Endothelial cell of umbilical vein (primary cell): ENCODE data around the gene ARFGAP3. TPM values are rescaled to one million over a fixed set of nuclear protein-coding genes. Genes with fewer than 3 reads are reported as not detected.

ENCODE experiments used
- BruUV-seq: library from RNA; stranded (reverse); fragments of 400-500 nt; replicated peaks from 2 replicates; lab custom pipeline; 2021; lab: Mats Ljungman, UMichigan
- CTCF ChIA-PET: fragments of 300-600, 350-600 bp; sonication (Branson Sonifier 250); formaldehyde crosslinking; loops from one replicate; lab custom pipeline; 2021; ENCODE audit warnings: antibody characterized with exemption, inconsistent platforms; lab: Charles Lee
- POLR2A ChIA-PET: fragments of 300-600, 350-600 bp; sonication (Branson Sonifier 250); formaldehyde crosslinking; loops from one replicate; lab custom pipeline; 2021; ENCODE audit warnings: antibody characterized with exemption, inconsistent platforms; lab: Charles Lee
- DNase-seq: peaks from one replicate; pipeline ENCODE4 v3.0.0-alpha.2; 2011; ENCODE audit warnings: low read depth, low spot score
- FAIRE-seq: peaks from 2 replicates; lab custom pipeline; 2011; peaks lifted over from hg19 to GRCh38; lab: Jason Lieb, UNC
- H2AFZ ChIP-seq: 2 replicates; pipeline ENCODE4 v1.6.0; 2012; ENCODE audit warnings: low read depth, low read length, control low read depth, inconsistent platforms
- H3K27ac ChIP-seq: 2 replicates; pipeline ENCODE4 v1.5.1; 2011; ENCODE audit warnings: low read depth, mild to moderate bottlenecking, control low read depth, low read length, moderate library complexity; ENCODE audit not compliant: insufficient read depth
- H3K27me3 ChIP-seq, 2 experiments: 2 replicates each; pipeline versions ENCODE4 v1.6.0 to v1.6.1; 2011; ENCODE audit warnings: low read length in 2 of 2, mixed read lengths in 1 of 2; ENCODE audit not compliant: control insufficient read depth in 2 of 2, insufficient read depth in 2 of 2
- H3K36me3 ChIP-seq, 2 experiments: 2 replicates in 1 of 2; 3 replicates in 1 of 2; pipeline ENCODE4 v1.5.1; 2011; ENCODE audit warnings: low read length in 2 of 2, mild to moderate bottlenecking in 1 of 2, moderate library complexity in 1 of 2; ENCODE audit not compliant: control insufficient read depth in 2 of 2, insufficient read depth in 2 of 2; ENCODE audit errors: extremely low read depth in 1 of 2
- H3K4me1 ChIP-seq: 3 replicates; pipeline ENCODE4 v1.5.1; 2011; ENCODE audit warnings: mild to moderate bottlenecking, low read length; ENCODE audit not compliant: control insufficient read depth, insufficient read depth; ENCODE audit errors: extremely low read depth
- H3K4me2 ChIP-seq: 2 replicates; pipeline ENCODE4 v1.6.1; 2011; ENCODE audit warnings: low read length, control low read depth, mixed read lengths; ENCODE audit not compliant: insufficient read depth
- H3K4me3 ChIP-seq, 3 experiments: fragments of 200-600 bp in 1 of 3; sonication (generic), shearing (Covaris generic) in 1 of 3; replicated peaks in 1 of 3; 2 replicates each; pipeline ENCODE4 v1.5.1; 2011 to 2016; ENCODE audit warnings: control low read depth in 3 of 3, low read length in 3 of 3, mild to moderate bottlenecking in 2 of 3, inconsistent platforms in 1 of 3, low read depth in 1 of 3, moderate library complexity in 1 of 3; ENCODE audit not compliant: insufficient read depth in 1 of 3
- H3K79me2 ChIP-seq: 2 replicates; pipeline ENCODE4 v1.6.0; 2012; ENCODE audit warnings: low read length, inconsistent platforms; ENCODE audit not compliant: control insufficient read depth, insufficient read depth
- H3K9ac ChIP-seq: replicated peaks from 2 replicates; pipeline ENCODE3; 2011; ENCODE audit warnings: low read length, control low read depth; ENCODE audit not compliant: insufficient read depth; ENCODE audit errors: extremely low read depth
- H3K9me1 ChIP-seq: replicated peaks from 3 replicates; pipeline ENCODE4 v1.6.0; 2011; ENCODE audit warnings: mild to moderate bottlenecking, low read length; ENCODE audit not compliant: control insufficient read depth, insufficient read depth; ENCODE audit errors: extremely low read depth
- H3K9me3 ChIP-seq: replicated peaks from 2 replicates; pipeline ENCODE4 v1.5.1; 2012; ENCODE audit warnings: low read length, inconsistent platforms; ENCODE audit not compliant: control insufficient read depth, insufficient read depth
- H4K20me1 ChIP-seq: replicated peaks from 2 replicates; pipeline ENCODE3; 2011; ENCODE audit warnings: mild to moderate bottlenecking, low read length; ENCODE audit not compliant: control insufficient read depth, insufficient read depth; ENCODE audit errors: extremely low read depth
- CTCF ChIP-seq, 2 donors: IDR thresholded peaks; 1 replicate in 1 of 2; 2 replicates in 1 of 2; pipeline ENCODE4 v1.5.1; 2011; ENCODE audit warnings: low read length in 2 of 2, mild to moderate bottlenecking in 2 of 2, moderate library complexity in 2 of 2, control low read depth in 1 of 2, inconsistent platforms in 1 of 2, low read depth in 1 of 2; ENCODE audit not compliant: insufficient read depth in 1 of 2; ENCODE audit errors: extremely low read depth in 1 of 2
- EZH2 ChIP-seq: IDR thresholded peaks from 2 replicates; pipeline ENCODE4 v1.6.1; 2012; ENCODE audit warnings: borderline replicate concordance, low read depth, mild to moderate bottlenecking, moderate library complexity, low read length, inconsistent platforms; ENCODE audit not compliant: severe bottlenecking
- FOS ChIP-seq: IDR thresholded peaks from 2 replicates; pipeline ENCODE4 v1.6.1; 2011; ENCODE audit warnings: mild to moderate bottlenecking, low read length, moderate library complexity, borderline replicate concordance; ENCODE audit not compliant: insufficient read depth
- GATA2 ChIP-seq: IDR thresholded peaks from 2 replicates; pipeline ENCODE4 v1.7.0; 2011; ENCODE audit warnings: low read depth, mild to moderate bottlenecking, moderate library complexity, mixed read lengths, low read length; ENCODE audit not compliant: insufficient read length, insufficient read depth
- JUN ChIP-seq: IDR thresholded peaks from 2 replicates; pipeline ENCODE4 v1.6.1; 2011; ENCODE audit warnings: borderline replicate concordance, low read depth; ENCODE audit not compliant: insufficient read length, insufficient read depth
- MYC ChIP-seq: IDR thresholded peaks from one replicate; pipeline ENCODE4 v1.6.1; 2011; ENCODE audit warnings: mild to moderate bottlenecking, low read depth, low read length
- POLR2A ChIP-seq: IDR thresholded peaks from 2 replicates; pipeline ENCODE4 v1.6.1; 2012; ENCODE audit warnings: low read depth, mild to moderate bottlenecking, control low read depth, low read length
- POLR2AphosphoS5 ChIP-seq: IDR thresholded peaks from 2 replicates; pipeline ENCODE4 v1.6.1; 2012; ENCODE audit warnings: low read depth, mild to moderate bottlenecking, control low read depth, low read length, moderate library complexity; ENCODE audit not compliant: insufficient read depth
- dilution Hi-C: fragments of 300-500 bp; cut with MboI; formaldehyde crosslinking; loops from one replicate; pipeline ENCODE4 v1.15.0; 2019; ENCODE audit warnings: low sequenced_read_pairs; ENCODE audit not compliant: extremely low pct_ligation_motif_present
- intact Hi-C: fragments of 100-400 bp; cut with micrococcal nuclease; formaldehyde crosslinking; loops from one replicate; pipeline ENCODE4 v1.10.0; 2022
- polyA plus RNA-seq, 4 experiments: library from polyadenylated mRNA; depleted of rRNA in 3 of 4; stranded (reverse) in 3 of 4; unstranded in 1 of 4; fragments of >200 nt; gene quantifications; 2 replicates each; pipeline versions ENCODE4 v1.2.1 to v1.2.3, GENCODE V29; 2011 to 2012; ENCODE audit warnings: missing spikeins in 1 of 4
- total RNA-seq: library from RNA; stranded (reverse); gene quantifications from 2 replicates; pipeline ENCODE4 v1.2.3, GENCODE V29; 2021
- TF ChIP-seq, protein P1 (sequence below): IDR thresholded peaks from 2 replicates; pipeline ENCODE4 v1.6.1; 2011; ENCODE audit not compliant: insufficient read depth, insufficient read length

ARFGAP3 gene
- total and polyA plus RNA-seq, 2 donors (not counting 3 experiments of a cell fraction or from before 2014, with no cell fraction given) = 29.1 to 33.4 TPM

GRCh38 chr22:42848941-42849550, 8.0 kb downstream of the ARFGAP3 start:
- dilution Hi-C loops = no loop called here
- H2AFZ ChIP-seq = no peak overlapping the region
- no peaks in the 10 kb centered on the region for H3K9me1 ChIP-seq
- H3K4me1 ChIP-seq = peaks cover 11% of the 10 kb centered on the region
- no peak for TF ChIP-seq FOS
- TF ChIP-seq CTCF (IDR thresholded peaks at IDR 0.05; ENCODE audit: extremely low read depth in 1 of 2, insufficient read depth in 1 of 2, low read depth in 1 of 2, low read length in 2 of 2) = no peak
- TF ChIP-seq JUN = no peak
- TF ChIP-seq POLR2AphosphoS5 = no peak
- TF ChIP-seq EZH2 = no peak
- no peak for TF ChIP-seq MYC
- TF ChIP-seq, protein P1, sequence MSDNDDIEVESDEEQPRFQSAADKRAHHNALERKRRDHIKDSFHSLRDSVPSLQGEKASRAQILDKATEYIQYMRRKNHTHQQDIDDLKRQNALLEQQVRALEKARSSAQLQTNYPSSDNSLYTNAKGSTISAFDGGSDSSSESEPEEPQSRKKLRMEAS = no peak
- TF ChIP-seq POLR2A = no peak
- TF ChIP-seq GATA2 = no peak
- no peak overlapping the region for H3K9ac ChIP-seq
- H3K27ac ChIP-seq = no peak overlapping the region
- H3K36me3 ChIP-seq = peaks cover 1 to 6% of the 10 kb centered on the region in 2 experiments
- intact Hi-C loops = no loop called here
- H3K4me2 ChIP-seq = no peak overlapping the region
- no peak for FAIRE-seq
- H3K4me3 ChIP-seq = no peak overlapping the region
- CTCF ChIA-PET = interaction anchor here (0.9 to 1.2 kb wide), 2 partner anchors 79 to 141 kb away, joined by 3 to 4 read pairs; no protein-coding TSS in a partner anchor
- no TSS peak for BruUV-seq
- H4K20me1 ChIP-seq = peaks cover 9% of the 10 kb centered on the region
- peaks cover 19% of the 10 kb centered on the region for H3K79me2 ChIP-seq
- no peaks in the 10 kb centered on the region for H3K27me3 ChIP-seq
- H3K9me3 ChIP-seq = no peaks in the 10 kb centered on the region
- POLR2A ChIA-PET = no interaction called here
- DNase-seq = no peak
